H9 (cell line): ENCODE measurements around the gene KLHL33. TPM values are rescaled to one million over a fixed set of nuclear protein-coding genes. Genes with fewer than 3 reads are reported as not detected.

Experiments
- DNase-seq: peaks from one replicate; pipeline ENCODE4 v3.0.0-alpha.2; 2017
- H2AFZ ChIP-seq: one replicate; pipeline ENCODE4 v1.6.1; 2013; ENCODE audit warnings: mild to moderate bottlenecking, low read length, control low read depth, moderate library complexity
- H2AK5ac ChIP-seq: 2 replicates; pipeline ENCODE4 v1.6.1; 2013; ENCODE audit warnings: low read length, control low read depth, mixed read lengths; ENCODE audit not compliant: insufficient read length
- H2BK120ac ChIP-seq: one replicate; pipeline ENCODE4 v1.6.1; 2013; ENCODE audit warnings: low read depth, mild to moderate bottlenecking, low read length, control low read depth, inconsistent platforms; ENCODE audit not compliant: poor library complexity, severe bottlenecking
- H2BK12ac ChIP-seq: 2 replicates; pipeline ENCODE4 v1.6.1; 2013; ENCODE audit warnings: low read length, control low read depth, mixed read lengths, low read depth; ENCODE audit not compliant: insufficient read length
- H2BK15ac ChIP-seq: 2 replicates; pipeline ENCODE4 v1.6.1; 2013; ENCODE audit warnings: low read depth, low read length, control low read depth
- H2BK20ac ChIP-seq: one replicate; pipeline ENCODE4 v1.6.1; 2013; ENCODE audit warnings: low read depth, mild to moderate bottlenecking, low read length, control low read depth, inconsistent platforms; ENCODE audit not compliant: poor library complexity, severe bottlenecking
- H2BK5ac ChIP-seq: 2 replicates; pipeline ENCODE4 v1.6.1; 2013; ENCODE audit warnings: low read length, control low read depth, mixed read lengths; ENCODE audit not compliant: insufficient read length
- H3K14ac ChIP-seq: 2 replicates; pipeline ENCODE4 v1.6.1; 2013; ENCODE audit warnings: low read length, control low read depth; ENCODE audit not compliant: insufficient read depth
- H3K18ac ChIP-seq: 2 replicates; pipeline ENCODE4 v1.6.1; 2013; ENCODE audit warnings: low read depth, mild to moderate bottlenecking, mixed read lengths, low read length, control low read depth; ENCODE audit not compliant: insufficient read length
- H3K23ac ChIP-seq: 2 replicates; pipeline ENCODE4 v1.6.1; 2013; ENCODE audit warnings: low read length, control low read depth, mixed read lengths, low read depth; ENCODE audit not compliant: insufficient read length
- H3K23me2 ChIP-seq: 2 replicates; pipeline ENCODE4 v1.6.1; 2013; ENCODE audit warnings: low read depth, mild to moderate bottlenecking, mixed read lengths, low read length, control low read depth; ENCODE audit not compliant: insufficient read length, poor library complexity, severe bottlenecking
- H3K27ac ChIP-seq: 2 replicates; pipeline ENCODE4 v1.5.1; 2013; ENCODE audit warnings: low read length, control low read depth, mixed read lengths, low read depth; ENCODE audit not compliant: insufficient read length
- H3K27me3 ChIP-seq: 2 replicates; pipeline ENCODE4 v1.6.1; 2013; ENCODE audit warnings: low read length, control low read depth, inconsistent platforms; ENCODE audit not compliant: insufficient read depth
- H3K4ac ChIP-seq: 2 replicates; pipeline ENCODE4 v1.6.1; 2013; ENCODE audit warnings: low read depth, mild to moderate bottlenecking, control low read depth, inconsistent platforms, low read length, moderate library complexity
- H3K4me1 ChIP-seq: 2 replicates; pipeline ENCODE4 v1.6.1; 2013; ENCODE audit warnings: low read length, control low read depth, inconsistent platforms; ENCODE audit not compliant: insufficient read depth
- H3K4me2 ChIP-seq: 2 replicates; pipeline ENCODE4 v1.6.1; 2013; ENCODE audit warnings: low read length, control low read depth, mixed read lengths; ENCODE audit not compliant: insufficient read length, insufficient read depth
- H3K56ac ChIP-seq: 2 replicates; pipeline ENCODE4 v1.6.1; 2013; ENCODE audit warnings: low read depth, mild to moderate bottlenecking, mixed read lengths, low read length, control low read depth; ENCODE audit not compliant: insufficient read length
- H3K79me1 ChIP-seq: 2 replicates; pipeline ENCODE4 v1.6.1; 2013; ENCODE audit warnings: low read depth, mild to moderate bottlenecking, moderate library complexity, low read length, control low read depth, inconsistent platforms; ENCODE audit not compliant: insufficient read depth, poor library complexity, severe bottlenecking
- H3K79me2 ChIP-seq: 2 replicates; pipeline ENCODE4 v1.6.1; 2013; ENCODE audit warnings: low read length, control low read depth, inconsistent platforms; ENCODE audit not compliant: insufficient read depth
- H3K9ac ChIP-seq: 2 replicates; pipeline ENCODE4 v1.6.1; 2013; ENCODE audit warnings: low read length, control low read depth, mixed read lengths; ENCODE audit not compliant: insufficient read length; ENCODE audit errors: extremely low read depth
- H3K9me3 ChIP-seq: one replicate; pipeline ENCODE4 v1.6.1; 2013; ENCODE audit warnings: low read depth, low read length, inconsistent platforms; ENCODE audit not compliant: control insufficient read depth
- H3T11ph ChIP-seq: one replicate; pipeline ENCODE4 v1.6.1; 2013; ENCODE audit warnings: mild to moderate bottlenecking, low read length, control low read depth, inconsistent platforms
- H4K20me1 ChIP-seq: one replicate; pipeline ENCODE4 v1.6.1; 2013; ENCODE audit not compliant: control insufficient read depth, insufficient read length, insufficient read depth
- H4K5ac ChIP-seq: 2 replicates; pipeline ENCODE4 v1.6.1; 2013; ENCODE audit warnings: low read depth, mild to moderate bottlenecking, mixed read lengths, low read length, control low read depth; ENCODE audit not compliant: insufficient read length
- H4K8ac ChIP-seq: replicated peaks from 2 replicates; pipeline ENCODE4 v1.6.1; 2013; ENCODE audit warnings: low read length, control low read depth, mixed read lengths, low read depth; ENCODE audit not compliant: insufficient read length
- H4K91ac ChIP-seq: 2 replicates; pipeline ENCODE4 v1.6.1; 2013; ENCODE audit warnings: low read depth, mild to moderate bottlenecking, moderate library complexity, mixed read lengths, low read length, control low read depth; ENCODE audit not compliant: insufficient read length
- H3K27ac Mint-ChIP-seq, 3 experiments: 2 replicates in 2 of 3; 3 replicates in 1 of 3; pipeline ENCODE4 v1.8.0; 2020 to 2021; ENCODE audit warnings: mixed read lengths in 3 of 3, mild to moderate bottlenecking in 1 of 3, moderate library complexity in 1 of 3
- H3K27me3 Mint-ChIP-seq: 2 replicates; pipeline ENCODE4 v1.8.0; 2021; ENCODE audit warnings: low read depth, mild to moderate bottlenecking, moderate library complexity, mixed read lengths
- H3K36me3 Mint-ChIP-seq, 3 experiments: 2 replicates in 2 of 3; 3 replicates in 1 of 3; pipeline ENCODE4 v1.8.0; 2020 to 2021; ENCODE audit warnings: low read depth in 3 of 3, mixed read lengths in 3 of 3; ENCODE audit not compliant: insufficient read depth in 1 of 3
- H3K4me1 Mint-ChIP-seq, 2 experiments: 2 replicates each; pipeline ENCODE4 v1.8.0; 2020; ENCODE audit warnings: mixed read lengths in 2 of 2
- H3K4me3 Mint-ChIP-seq, 2 experiments: 2 replicates in 1 of 2; 3 replicates in 1 of 2; pipeline ENCODE4 v1.8.0; 2020 to 2021; ENCODE audit warnings: mild to moderate bottlenecking in 2 of 2, mixed read lengths in 2 of 2, moderate library complexity in 1 of 2
- H3K9me3 Mint-ChIP-seq, 2 experiments: 2 replicates in 1 of 2; 3 replicates in 1 of 2; pipeline ENCODE4 v1.8.0; 2020; ENCODE audit warnings: mild to moderate bottlenecking in 2 of 2, mixed read lengths in 2 of 2, moderate library complexity in 1 of 2
- WGBS: extraction: QIAGEN DNeasy Blood & Tissue Kit; methylation state at CpG from one replicate; pipeline ENCODE4 v1.1.7; 2013; ENCODE audit warnings: missing lambda C conversion rate, low lambda C conversion rate, mixed read lengths; ENCODE audit not compliant: insufficient read length; ENCODE audit errors: extremely low coverage; 5-methylcytosine and 5-hydroxymethylcytosine counted together
- total RNA-seq: library from RNA; stranded (reverse); gene quantifications from 2 replicates; pipeline ENCODE4 v1.2.1, GENCODE V29; 2021
- TF ChIP-seq, protein P1 (sequence below): fragments of 200-600 bp; sonication (generic); conservative IDR thresholded peaks from 3 replicates; pipeline ENCODE4 v1.8.0; 2021; ENCODE audit warnings: antibody characterized with exemption, mild to moderate bottlenecking

KLHL33 gene
- total RNA-seq, 1 experiment from 2014 or later: 0.04 TPM

GRCh38 chr14:20391505-20391904 is 44.5 kb downstream of the KLHL33 start:
- Histone ChIP-seq H4K8ac (no peak overlapping the region), H3K79me2 (no peaks in the 10 kb centered on the region), H3K4me2 (no peak overlapping the region), H3K9me3 (no peaks in the 10 kb centered on the region), H4K91ac (no peak overlapping the region), H2BK12ac (no peak overlapping the region), H3K27ac (no peak overlapping the region), H2BK15ac (no peak overlapping the region), H3K9ac (no peak overlapping the region), H3K23ac (no peak overlapping the region), H3K18ac (no peak overlapping the region), H3K27me3 (no peaks in the 10 kb centered on the region), H3K56ac (no peak overlapping the region), H3K79me1 (no peaks in the 10 kb centered on the region), H2AFZ (no peak overlapping the region), H3K23me2 (no peaks in the 10 kb centered on the region), H3K14ac (no peak overlapping the region), H4K5ac (no peak overlapping the region), H2AK5ac (no peak overlapping the region), H2BK120ac (no peak overlapping the region), H3K4ac (no peak overlapping the region), H3K4me1 (no peaks in the 10 kb centered on the region), H4K20me1 (no peaks in the 10 kb centered on the region), H3T11ph (no peak overlapping the region), H2BK20ac (no peak overlapping the region), H2BK5ac (no peak overlapping the region)
- no peak for DNase-seq
- H3K27me3 Mint-ChIP-seq: no peaks in the 10 kb centered on the region
- TF ChIP-seq, protein P1, sequence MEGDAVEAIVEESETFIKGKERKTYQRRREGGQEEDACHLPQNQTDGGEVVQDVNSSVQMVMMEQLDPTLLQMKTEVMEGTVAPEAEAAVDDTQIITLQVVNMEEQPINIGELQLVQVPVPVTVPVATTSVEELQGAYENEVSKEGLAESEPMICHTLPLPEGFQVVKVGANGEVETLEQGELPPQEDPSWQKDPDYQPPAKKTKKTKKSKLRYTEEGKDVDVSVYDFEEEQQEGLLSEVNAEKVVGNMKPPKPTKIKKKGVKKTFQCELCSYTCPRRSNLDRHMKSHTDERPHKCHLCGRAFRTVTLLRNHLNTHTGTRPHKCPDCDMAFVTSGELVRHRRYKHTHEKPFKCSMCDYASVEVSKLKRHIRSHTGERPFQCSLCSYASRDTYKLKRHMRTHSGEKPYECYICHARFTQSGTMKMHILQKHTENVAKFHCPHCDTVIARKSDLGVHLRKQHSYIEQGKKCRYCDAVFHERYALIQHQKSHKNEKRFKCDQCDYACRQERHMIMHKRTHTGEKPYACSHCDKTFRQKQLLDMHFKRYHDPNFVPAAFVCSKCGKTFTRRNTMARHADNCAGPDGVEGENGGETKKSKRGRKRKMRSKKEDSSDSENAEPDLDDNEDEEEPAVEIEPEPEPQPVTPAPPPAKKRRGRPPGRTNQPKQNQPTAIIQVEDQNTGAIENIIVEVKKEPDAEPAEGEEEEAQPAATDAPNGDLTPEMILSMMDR: no peak
- no peaks in the 10 kb centered on the region for H3K9me3 Mint-ChIP-seq
- H3K36me3 Mint-ChIP-seq: peaks cover 18 to 72% (median 58%) of the 10 kb centered on the region in 3 experiments; a peak in 6 of 7 replicates
- H3K4me1 Mint-ChIP-seq: peaks cover 9% of the 10 kb centered on the region in 2 experiments; a peak in 3 of 4 replicates
- WGBS: no CpG with 5 or more reads among the region's 4 CpGs
- no peak overlapping the region for H3K4me3 Mint-ChIP-seq
- H3K27ac Mint-ChIP-seq: no peak overlapping the region
